GM18861 (cell line): ENCODE measurements around the gene PLD4.
"Not testable (repeated sequence)": the region's sequence is repeated elsewhere in the genome, so short reads cannot be mapped to it uniquely, and the experiment has no call there.

Source experiments
- ATAC-seq: cut with Tn5 transposase; IDR thresholded peaks from one replicate; pipeline ENCODE4 v1.9.1; 2021; ENCODE audit not compliant: unreplicated experiment

Gene PLD4

DNA sequence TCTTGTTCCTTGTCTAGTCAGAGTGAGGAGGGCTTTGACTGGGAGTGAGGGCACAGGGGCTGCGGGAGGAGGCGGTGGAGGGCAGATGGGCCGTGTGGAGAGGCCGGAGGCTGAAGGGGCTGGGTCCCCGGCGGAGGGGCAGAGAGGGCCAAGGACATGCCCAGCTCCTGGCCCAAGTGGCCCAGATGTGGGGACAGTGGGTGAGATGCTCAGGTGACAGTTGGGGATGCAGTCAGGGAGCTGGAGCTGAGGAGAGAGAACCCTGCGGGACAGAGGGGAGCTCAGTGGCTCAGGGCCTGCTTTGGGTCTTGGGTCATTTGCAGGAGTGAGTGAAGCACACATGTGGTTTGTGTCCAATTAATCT, 26.5 kb upstream of the PLD4 start:
- no peak for ATAC-seq

GRCh38 chr14:104898870-104899510, 25.7 kb upstream of the PLD4 start:
- no peak for ATAC-seq

- ATAC-seq: no peak
Measured at GRCh38 chr14:104899781-104900180, 24.9 kb upstream of the PLD4 start.

DNA sequence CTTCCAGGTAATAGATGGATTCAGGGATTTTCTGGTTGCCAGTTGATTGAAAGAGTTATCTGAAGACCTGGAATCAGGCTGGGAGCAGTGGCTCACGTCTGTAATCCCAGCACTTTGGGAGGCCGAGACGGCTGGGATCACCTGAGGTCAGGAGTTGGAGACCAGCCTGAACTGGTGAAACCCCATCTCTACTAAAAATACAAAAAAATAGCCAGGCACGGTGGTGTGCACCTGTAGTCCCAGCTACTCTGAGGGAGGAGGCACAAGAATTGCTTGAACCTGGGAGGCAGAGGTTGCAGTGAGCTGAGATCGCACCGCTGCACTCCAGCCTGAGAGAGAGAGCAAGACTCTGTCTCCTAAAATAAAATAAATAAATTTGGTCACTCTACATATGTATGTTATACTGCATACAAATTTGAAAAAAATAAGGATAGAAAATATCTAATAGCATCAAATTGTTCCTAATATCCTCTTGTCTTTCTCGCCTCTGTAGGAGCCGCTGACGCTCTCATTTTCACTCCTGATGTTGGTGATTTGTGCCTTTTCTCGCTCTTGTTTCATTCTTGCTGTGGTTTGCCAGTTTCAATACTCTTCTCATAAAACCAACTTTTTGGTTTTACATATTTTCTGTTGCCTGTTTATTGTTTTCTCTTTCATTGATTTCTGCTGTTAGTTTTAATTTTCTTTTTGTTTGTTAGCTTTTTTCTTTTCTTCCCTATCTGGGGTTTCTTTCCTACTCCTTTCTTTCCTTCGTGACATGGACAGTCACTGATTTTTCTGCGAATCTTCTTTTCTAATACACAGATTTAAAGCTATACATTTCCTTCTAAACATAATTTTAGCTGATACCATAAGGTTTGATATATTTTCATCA, 23.8 kb upstream of the PLD4 start:
- no peak for ATAC-seq

GRCh38 chr14:104903990-104904389, 20.7 kb upstream of the PLD4 start:
- no peak for ATAC-seq

- ATAC-seq: not testable (repeated sequence)
Measured at GRCh38 chr14:104904650-104905578, 19.8 kb upstream of the PLD4 start.

GRCh38 chr14:104905579-104905933, 19.1 kb upstream of the PLD4 start:
- ATAC-seq: not testable (repeated sequence)

- no peak for ATAC-seq
Measured at GRCh38 chr14:104908303-104908702, 16.4 kb upstream of the PLD4 start.

- no peak for ATAC-seq
Measured at GRCh38 chr14:104912053-104912452, 12.6 kb upstream of the PLD4 start.

GRCh38 chr14:104913435-104913834, 11.2 kb upstream of the PLD4 start:
- no peak for ATAC-seq

- no peak for ATAC-seq
Measured at GRCh38 chr14:104917116-104917515, 7.6 kb upstream of the PLD4 start.

GRCh38 chr14:104917993-104918392, 6.7 kb upstream of the PLD4 start:
- no peak for ATAC-seq

DNA sequence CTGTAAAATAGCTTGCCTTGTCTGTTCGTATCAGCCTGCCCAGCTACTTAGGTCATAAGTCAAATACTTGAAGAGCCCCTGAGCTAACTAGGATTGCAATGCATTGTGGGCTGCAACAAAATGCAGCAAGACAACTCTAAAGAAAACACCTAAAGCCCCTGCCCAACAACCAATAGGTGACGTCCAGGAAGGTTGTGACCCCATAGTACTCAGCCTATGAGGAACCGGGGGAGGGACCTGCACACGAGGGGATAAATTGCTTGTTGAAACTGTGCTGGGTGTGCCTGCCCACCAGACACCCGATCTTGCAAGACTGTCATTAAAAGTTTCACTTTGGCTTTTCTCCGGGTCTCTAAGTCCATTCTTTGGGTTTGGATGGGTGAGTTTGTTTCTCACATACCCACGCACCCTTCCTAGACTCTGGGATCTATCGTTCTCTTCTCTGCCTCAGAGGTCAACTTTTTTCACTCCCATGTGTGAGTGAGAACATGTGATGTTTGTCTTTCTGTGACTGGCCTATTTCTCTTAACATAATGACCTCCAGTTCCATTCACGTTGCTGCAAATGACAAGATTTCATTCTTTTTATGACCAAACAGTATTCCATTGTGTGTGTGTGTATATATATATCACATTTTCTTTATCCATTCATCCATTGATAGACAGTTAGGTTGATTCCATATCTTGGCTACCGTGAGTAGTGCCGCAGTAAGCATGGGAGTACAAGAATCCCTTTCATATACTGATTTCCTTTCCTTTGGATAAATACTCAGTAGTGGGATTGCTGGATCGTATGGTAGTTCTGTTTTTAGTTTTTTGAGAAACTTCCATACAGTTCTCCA, 5.3 kb upstream of the PLD4 start:
- ATAC-seq: not testable (repeated sequence)

- no peak for ATAC-seq
Measured at GRCh38 chr14:104919993-104920315, 4.7 kb upstream of the PLD4 start.

DNA sequence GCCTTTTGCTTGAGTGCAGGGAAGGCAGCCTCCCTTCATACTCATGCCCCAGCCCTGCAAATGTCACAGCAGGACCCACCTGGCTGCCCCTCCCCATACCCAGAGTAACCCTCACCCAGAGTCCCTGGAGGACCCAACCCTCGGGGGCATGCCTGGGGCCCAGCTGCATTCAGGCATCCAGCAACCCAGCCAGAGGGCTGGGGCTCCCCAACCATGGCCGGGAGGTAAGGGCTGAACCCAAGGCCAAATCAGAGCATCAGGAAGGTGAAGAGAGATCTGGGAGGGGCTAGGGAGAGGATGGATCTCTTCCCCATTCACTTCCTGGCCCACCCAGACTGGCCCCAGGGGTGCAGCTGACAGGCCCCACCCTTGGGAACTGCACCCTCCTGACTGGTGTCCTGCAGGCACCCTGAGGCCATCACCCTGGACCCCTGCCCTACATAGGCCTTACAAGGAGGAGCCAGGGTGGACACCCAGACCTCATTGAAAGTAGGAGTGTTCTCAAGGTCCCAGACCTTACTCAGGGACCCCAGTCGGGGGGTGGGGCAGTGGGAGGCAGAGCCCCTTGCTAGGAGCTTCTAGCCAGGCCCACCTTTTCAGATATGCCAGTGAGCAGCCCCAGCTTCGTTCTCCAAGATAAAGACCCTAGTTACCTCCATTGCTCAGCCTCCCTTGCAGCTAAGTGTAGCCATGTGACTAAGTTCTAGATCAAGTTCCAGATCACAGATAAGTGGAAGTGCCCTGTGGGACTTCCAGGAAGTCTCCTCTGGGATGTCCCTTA, 849 bp upstream of the PLD4 start:
- no peak for ATAC-seq

- ATAC-seq: no peak
Measured at GRCh38 chr14:104925214-104925854, 655 bp downstream of the PLD4 start.

- ATAC-seq: peak; percentile 2
Measured at GRCh38 chr14:104925855-104926609, 1.4 kb downstream of the PLD4 start.

DNA sequence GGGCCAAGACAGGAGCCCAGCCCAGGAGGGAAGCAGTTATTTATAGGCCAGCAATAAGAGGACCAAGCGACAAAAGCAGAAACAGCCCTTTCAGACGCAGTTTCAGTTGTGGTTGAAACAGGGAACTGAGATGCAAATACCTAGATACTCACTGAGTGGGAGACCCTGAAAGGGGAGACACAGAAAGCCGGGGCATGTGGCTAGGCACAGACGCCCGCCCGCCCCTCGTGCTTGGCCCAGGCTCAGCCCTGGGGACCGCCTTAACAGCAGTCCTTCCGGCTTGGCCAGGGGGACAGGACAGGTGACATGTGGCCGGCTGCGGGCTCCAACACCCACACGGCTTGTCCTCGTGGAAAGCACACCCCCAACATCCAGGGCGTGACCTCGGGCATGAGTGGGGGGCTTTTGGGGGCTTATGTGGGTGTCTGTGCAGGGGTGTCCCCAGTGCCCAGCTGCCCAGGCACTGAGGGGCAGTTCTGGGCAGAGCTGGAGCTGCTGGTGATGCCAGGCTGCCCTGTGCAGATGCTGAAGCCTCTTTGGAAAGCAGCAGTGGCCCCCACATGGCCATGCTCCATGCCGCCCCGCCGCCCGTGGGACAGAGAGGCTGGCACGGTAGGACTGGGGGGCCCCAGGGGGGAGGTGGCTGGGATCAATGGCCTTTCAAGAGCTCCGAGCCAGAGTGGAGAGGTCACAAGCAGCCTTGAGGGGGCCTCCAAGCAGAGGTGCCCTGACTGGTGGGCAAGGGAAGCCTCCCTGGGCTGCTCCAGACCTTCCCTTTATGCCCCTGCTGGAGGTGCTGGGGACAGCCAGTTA, 2.1 kb downstream of the PLD4 start:
- peak; percentile 80 for ATAC-seq
